Mucosa of rectum (tissue), 2 donors: ENCODE measurements around the gene BMP10.
"Not testable (repeated sequence)": the region's sequence is repeated elsewhere in the genome, so short reads cannot be mapped to it uniquely, and the experiment has no call there.

Experiments used
- H3K27ac ChIP-seq, 2 donors: one replicate each; pipeline ENCODE4 v1.7.0; 2013; ENCODE audit warnings: inconsistent platforms in 2 of 2, low read depth in 2 of 2, low read length in 2 of 2
- H3K27me3 ChIP-seq, 2 donors: one replicate each; pipeline ENCODE4 v1.7.0; 2013; ENCODE audit warnings: low read length in 2 of 2; ENCODE audit not compliant: control insufficient read depth in 2 of 2, insufficient read depth in 2 of 2
- H3K36me3 ChIP-seq, 2 donors: one replicate each; pipeline ENCODE4 v1.7.0; 2013; ENCODE audit warnings: low read length in 2 of 2; ENCODE audit not compliant: control insufficient read depth in 2 of 2, insufficient read depth in 2 of 2
- H3K4me1 ChIP-seq, 2 donors: one replicate each; pipeline ENCODE4 v1.7.0; 2013; ENCODE audit warnings: low read length in 2 of 2, mild to moderate bottlenecking in 1 of 2; ENCODE audit not compliant: control insufficient read depth in 2 of 2, insufficient read depth in 2 of 2
- H3K4me3 ChIP-seq, 2 donors: one replicate each; pipeline ENCODE4 v1.7.0; 2013; ENCODE audit warnings: low read length in 2 of 2
- H3K9ac ChIP-seq, 2 donors: one replicate each; pipeline ENCODE4 v1.7.0; 2013; ENCODE audit warnings: low read length in 2 of 2, low read depth in 1 of 2, mild to moderate bottlenecking in 1 of 2
- H3K9me3 ChIP-seq, 2 donors: one replicate each; pipeline ENCODE4 v1.7.0; 2013; ENCODE audit warnings: low read length in 2 of 2; ENCODE audit not compliant: control insufficient read depth in 2 of 2
- donor health status: healthy.
- donor health status: Normal muscosa, but diverticular disease.

Gene BMP10

DNA sequence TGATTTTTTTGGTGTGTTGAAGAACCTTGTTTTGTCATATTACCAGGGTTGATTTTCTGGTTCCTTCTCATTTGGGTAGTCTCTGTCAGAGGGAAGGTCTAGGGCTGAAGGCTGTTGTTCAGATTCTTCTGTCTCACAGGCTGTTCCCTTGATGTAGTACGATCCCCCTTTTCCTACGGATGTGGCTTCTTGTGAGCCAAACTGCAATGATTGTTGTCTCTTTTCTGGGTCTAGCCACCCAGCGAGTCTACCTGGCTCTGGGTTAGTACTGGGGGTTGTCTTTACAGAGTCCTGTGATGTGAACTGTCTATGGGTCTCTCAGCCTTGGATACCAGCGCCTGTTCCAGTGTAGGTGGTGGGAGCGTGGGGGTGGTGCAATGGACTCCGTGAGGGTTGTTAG, 24.8 kb upstream of the BMP10 start:
- H3K36me3 ChIP-seq, H3K27ac ChIP-seq: not testable (repeated sequence)

DNA sequence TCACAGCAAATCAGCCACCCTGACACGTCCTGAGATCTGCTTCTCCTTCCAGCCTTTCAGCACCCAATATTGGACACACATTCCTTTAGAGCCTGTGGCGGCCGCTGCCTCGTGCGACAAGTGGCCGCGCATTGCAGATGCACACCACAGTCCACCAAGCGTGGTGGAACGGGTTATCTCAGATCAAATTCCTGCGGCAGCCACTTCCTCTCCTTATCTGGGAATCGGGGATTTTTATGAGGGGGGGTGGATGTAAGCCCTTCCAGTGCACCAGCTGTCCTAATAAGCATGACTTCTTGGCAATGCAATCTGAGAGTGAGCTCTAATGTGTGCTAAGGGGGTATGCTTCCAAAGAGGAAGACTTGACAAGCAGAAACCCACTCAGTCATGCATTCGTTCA, 18.3 kb upstream of the BMP10 start:
- H3K9ac ChIP-seq: no peak overlapping the region
- H3K36me3 ChIP-seq: no peaks in the 10 kb centered on the region
- H3K9me3 ChIP-seq: no peaks in the 10 kb centered on the region
- no peaks in the 10 kb centered on the region for H3K27me3 ChIP-seq
- no peak overlapping the region for H3K27ac ChIP-seq
- H3K4me1 ChIP-seq: no peaks in the 10 kb centered on the region
- no peak overlapping the region for H3K4me3 ChIP-seq

More for the DNA sequence above, 24.8 kb upstream of the BMP10 start:
- not testable (repeated sequence) for H3K9me3 ChIP-seq, H3K4me1 ChIP-seq, H3K9ac ChIP-seq, H3K4me3 ChIP-seq, H3K27me3 ChIP-seq

DNA sequence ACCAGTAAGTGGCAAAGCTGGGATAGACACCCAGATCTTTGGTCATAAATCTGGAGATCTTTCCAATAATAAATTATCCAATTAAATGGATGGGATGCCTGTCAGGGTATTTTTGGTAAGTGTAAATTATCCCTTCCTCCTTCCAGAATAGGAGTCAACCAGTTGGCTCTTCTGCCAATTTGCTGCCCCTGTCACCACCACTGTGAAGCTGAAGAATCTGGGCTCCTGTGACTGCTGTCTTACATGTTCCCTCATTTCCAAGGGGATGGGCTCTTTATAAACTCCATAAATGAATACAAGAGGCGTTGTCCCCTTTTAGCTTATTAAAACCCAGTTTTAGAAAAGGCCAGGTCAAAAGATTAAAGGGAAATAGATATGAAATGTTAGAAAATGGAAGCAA, 17.8 kb upstream of the BMP10 start:
- H3K27ac ChIP-seq: no peak overlapping the region
- H3K27me3 ChIP-seq: no peaks in the 10 kb centered on the region

DNA sequence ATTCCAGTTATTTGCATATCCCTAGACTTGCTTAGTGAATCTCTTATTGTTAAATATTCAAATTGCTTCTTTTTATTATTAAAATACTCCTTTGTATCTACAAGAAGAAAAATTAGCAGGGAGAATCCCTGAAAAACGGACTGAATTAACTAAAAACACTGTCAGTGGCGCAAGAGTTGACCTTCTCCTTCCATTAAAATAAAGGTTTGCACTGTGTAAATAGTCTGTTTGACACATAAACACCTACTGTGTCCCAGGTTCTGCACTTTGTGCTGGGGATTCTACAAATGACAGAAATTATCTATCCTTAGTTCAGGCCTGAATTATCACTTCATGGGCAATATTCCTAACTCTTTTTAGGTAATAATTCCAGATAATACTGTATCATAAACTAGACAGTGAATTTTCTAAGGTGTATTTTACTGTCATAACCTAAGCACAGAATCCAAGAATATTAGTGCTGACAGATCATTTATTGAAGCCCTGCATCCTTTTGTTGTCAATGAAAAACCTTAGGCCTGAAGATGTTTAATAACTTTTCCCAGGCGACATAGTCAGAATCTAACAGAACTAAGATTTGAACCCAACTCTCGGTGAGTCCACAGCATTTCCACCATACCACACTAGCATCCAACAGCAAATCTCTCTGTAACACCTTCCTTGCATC, 17.0 kb upstream of the BMP10 start:
- Histone ChIP-seq H3K4me1 (no peaks in the 10 kb centered on the region), H3K36me3 (no peaks in the 10 kb centered on the region), H3K27me3 (no peaks in the 10 kb centered on the region), H3K9me3 (no peaks in the 10 kb centered on the region), H3K4me3 (no peak overlapping the region), H3K9ac (no peak overlapping the region), H3K27ac (no peak overlapping the region)

More for the DNA sequence above, 17.8 kb upstream of the BMP10 start:
- Histone ChIP-seq H3K9ac (no peak overlapping the region), H3K36me3 (no peaks in the 10 kb centered on the region), H3K9me3 (no peaks in the 10 kb centered on the region), H3K4me1 (no peaks in the 10 kb centered on the region), H3K4me3 (no peak overlapping the region)

DNA sequence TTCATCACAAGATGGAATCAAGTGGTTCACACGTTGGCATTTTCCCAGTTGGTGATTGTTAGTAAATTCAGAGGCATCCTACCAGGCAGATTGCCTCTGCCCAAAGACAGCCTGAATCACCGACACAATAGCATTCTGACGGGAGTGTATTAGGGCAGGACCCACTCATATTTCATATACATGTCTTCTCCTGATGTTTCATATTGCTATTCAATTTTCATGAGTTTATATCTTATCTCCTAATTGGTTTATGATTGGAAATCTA, 14.5 kb upstream of the BMP10 start:
- Histone ChIP-seq H3K9ac (no peak overlapping the region), H3K4me3 (no peak overlapping the region), H3K4me1 (no peaks in the 10 kb centered on the region), H3K27me3 (no peaks in the 10 kb centered on the region), H3K36me3 (no peaks in the 10 kb centered on the region), H3K9me3 (no peaks in the 10 kb centered on the region), H3K27ac (no peak overlapping the region)

DNA sequence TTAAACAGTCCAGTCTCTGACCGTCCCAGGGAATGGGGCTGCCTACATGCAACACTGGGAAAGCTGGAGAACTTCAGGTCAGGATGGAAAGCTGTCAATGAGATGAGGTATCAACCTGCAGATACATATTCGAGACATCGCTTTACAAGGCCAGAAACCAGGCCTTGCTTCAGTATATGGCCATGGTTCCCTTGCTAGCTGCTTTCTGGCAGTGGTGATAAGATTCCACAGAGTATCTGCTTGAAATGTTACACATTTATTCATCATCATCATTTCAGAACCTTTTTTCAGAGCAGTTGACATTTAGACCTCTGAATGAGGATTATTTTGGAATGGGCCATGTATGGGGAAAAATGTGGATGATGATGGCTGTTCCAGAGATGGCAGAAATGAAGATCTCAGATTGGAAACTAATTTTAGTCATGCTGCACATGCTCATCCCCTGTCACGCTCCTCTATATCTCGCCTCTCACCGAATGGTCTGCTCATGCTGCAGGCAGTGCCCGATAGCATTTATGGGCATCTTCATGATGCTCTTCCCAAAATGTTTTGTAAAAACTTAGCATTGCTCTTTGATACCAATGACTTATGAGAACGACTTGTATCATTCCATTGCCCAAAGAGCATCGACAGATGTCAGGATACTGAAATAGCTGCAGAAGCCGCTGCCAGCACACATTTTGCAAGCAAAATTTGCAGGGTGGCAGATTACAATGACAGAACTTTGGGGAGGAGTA, 14.0 kb upstream of the BMP10 start:
- Histone ChIP-seq H3K27me3 (no peaks in the 10 kb centered on the region), H3K9ac (no peak overlapping the region), H3K36me3 (no peaks in the 10 kb centered on the region), H3K4me1 (no peaks in the 10 kb centered on the region), H3K9me3 (no peaks in the 10 kb centered on the region), H3K27ac (no peak overlapping the region), H3K4me3 (no peak overlapping the region)

DNA sequence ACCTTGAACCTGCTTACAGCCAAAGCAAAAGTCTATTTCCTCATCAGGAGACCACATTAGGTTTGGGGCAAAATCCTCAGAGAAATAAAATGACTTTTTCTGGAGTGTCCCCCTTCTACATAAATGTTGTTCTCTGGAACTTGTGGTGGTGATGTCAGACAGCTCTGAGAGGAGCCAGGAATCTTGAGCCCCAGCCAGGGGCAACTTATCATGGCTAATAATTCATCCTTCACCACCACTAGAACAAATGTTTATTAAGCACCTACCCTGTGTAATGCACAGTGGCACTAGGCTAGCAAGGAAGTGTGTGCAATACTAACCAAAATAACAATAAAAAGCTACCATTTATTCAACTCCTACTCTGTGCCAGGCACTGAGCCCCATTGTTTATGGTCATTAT, 9.0 kb upstream of the BMP10 start:
- H3K36me3 ChIP-seq: no peaks in the 10 kb centered on the region
- no peak overlapping the region for H3K4me3 ChIP-seq
- H3K27ac ChIP-seq: no peak overlapping the region
- H3K4me1 ChIP-seq: no peaks in the 10 kb centered on the region
- H3K9ac ChIP-seq: no peak overlapping the region
- no peaks in the 10 kb centered on the region for H3K9me3 ChIP-seq
- H3K27me3 ChIP-seq: peaks cover 0 to 4% of the 10 kb centered on the region in 2 donors

DNA sequence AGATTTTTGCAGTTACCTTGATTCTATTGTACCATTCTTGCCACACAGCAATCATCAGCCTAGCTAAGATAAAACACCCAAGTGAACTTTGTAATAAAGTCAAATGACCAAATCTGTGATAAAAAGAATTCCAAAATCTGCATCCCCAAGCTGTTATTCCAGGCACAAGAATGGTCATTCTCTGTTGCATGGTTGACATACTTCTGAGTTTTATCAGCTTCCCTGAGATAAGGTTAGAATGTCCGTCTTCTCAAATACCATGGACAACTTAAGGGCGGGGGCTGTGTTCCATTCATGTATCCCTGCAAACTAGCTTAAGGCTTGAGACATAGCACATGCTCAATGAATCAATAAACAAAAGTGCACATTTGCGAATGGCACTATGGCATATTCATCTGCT, 8.1 kb upstream of the BMP10 start:
- H3K9ac ChIP-seq: no peak overlapping the region
- peaks cover 0 to 4% of the 10 kb centered on the region in 2 donors for H3K27me3 ChIP-seq
- no peaks in the 10 kb centered on the region for H3K36me3 ChIP-seq
- no peak overlapping the region for H3K27ac ChIP-seq
- H3K9me3 ChIP-seq: no peaks in the 10 kb centered on the region
- H3K4me3 ChIP-seq: no peak overlapping the region
- no peaks in the 10 kb centered on the region for H3K4me1 ChIP-seq

DNA sequence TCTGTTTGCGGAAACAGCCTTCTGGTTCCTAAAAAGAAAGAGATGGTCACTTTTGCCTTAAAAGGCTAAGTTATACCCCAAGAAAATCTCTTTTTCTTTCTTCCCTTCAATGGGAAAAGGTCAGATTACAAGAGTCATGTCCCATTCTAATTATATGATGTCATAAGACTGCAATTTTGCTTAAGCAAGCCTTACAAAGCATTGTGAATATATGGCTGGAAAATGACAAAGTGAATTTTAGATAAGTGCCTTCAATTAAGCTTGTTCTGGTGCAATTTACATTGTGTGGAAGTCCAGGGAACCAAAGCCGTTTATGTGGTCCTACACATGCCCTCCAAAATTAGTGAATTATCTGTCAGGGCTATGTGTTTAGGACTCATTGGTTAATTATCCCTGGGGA, 7.6 kb upstream of the BMP10 start:
- no peaks in the 10 kb centered on the region for H3K4me1 ChIP-seq
- no peak overlapping the region for H3K27ac ChIP-seq
- H3K36me3 ChIP-seq: no peaks in the 10 kb centered on the region
- no peak overlapping the region for H3K4me3 ChIP-seq
- H3K27me3 ChIP-seq: peaks cover 0 to 4% of the 10 kb centered on the region in 2 donors
- no peak overlapping the region for H3K9ac ChIP-seq
- no peaks in the 10 kb centered on the region for H3K9me3 ChIP-seq

DNA sequence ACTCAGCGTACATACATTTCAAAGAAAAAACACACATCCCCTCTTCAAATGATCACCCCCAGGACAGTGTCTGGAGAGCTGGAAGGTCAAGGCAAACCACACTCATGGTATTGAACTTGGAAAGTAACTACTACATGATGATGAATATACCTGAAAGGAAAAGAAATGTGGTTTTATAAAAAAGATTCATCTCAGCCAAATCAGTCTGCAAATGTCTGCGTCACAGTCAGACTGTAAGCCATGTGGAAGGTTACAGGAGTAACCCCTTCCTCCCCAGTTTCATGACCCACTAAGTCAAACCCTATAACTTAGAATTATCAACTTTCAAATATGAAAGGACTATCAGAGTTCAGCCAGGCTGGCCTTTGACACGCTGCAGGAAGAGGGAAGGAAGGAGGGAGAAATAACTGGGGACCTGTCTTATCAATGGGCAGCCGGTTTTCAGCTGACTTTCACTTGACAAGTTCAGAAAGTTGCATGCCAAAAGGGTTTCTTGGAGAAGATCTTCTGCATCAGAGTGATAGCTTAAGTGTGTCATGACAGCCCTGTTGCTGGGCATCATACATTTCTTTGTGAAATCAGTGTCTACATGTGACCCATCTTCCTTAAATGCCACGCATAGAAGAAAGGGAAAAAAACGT, 7.0 kb upstream of the BMP10 start:
- H3K4me1 ChIP-seq: no peaks in the 10 kb centered on the region

More for the DNA sequence above, 7.0 kb upstream of the BMP10 start:
- Histone ChIP-seq H3K9ac (no peak overlapping the region), H3K27me3 (peaks cover 0 to 4% of the 10 kb centered on the region in 2 donors), H3K27ac (no peak overlapping the region), H3K9me3 (no peaks in the 10 kb centered on the region), H3K36me3 (no peaks in the 10 kb centered on the region), H3K4me3 (no peak overlapping the region)
